Left forelimb (tissue), 1 donor: Measurements from ENCODE around the gene ATRNL1.
A peak's percentile ranks its signal among the peaks of the same experiment; 100 is the strongest.

Experiments used
- DNase-seq: peaks from one replicate; pipeline ENCODE4 v3.0.0-alpha.2; 2018; ENCODE audit warnings: low spot score

ATRNL1 gene

GRCh38 chr10:115951242-115951641, 858.1 kb downstream of the ATRNL1 start:
- no peak for DNase-seq

DNA sequence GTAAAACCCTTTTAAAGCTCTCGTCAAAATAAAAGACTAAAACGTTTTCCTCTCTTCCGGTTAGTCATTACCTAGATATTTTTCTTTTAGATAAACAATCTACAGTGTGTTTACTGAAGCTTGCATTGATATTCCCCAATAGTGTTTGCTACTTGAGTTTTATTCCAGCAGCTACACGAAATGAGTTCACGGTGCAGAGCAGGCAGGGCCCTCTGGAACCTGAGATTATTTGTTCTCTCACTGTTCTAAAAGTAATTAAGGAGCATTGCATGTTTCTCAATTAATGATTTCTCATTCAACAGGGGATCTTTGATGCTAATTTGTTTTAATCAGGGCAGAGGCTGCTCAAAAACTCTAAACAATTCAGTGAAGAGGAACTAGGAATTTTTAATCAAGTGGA, 860.1 kb downstream of the ATRNL1 start:
- no peak for DNase-seq

GRCh38 chr10:115953968-115954367, 860.8 kb downstream of the ATRNL1 start:
- DNase-seq: no peak

DNA sequence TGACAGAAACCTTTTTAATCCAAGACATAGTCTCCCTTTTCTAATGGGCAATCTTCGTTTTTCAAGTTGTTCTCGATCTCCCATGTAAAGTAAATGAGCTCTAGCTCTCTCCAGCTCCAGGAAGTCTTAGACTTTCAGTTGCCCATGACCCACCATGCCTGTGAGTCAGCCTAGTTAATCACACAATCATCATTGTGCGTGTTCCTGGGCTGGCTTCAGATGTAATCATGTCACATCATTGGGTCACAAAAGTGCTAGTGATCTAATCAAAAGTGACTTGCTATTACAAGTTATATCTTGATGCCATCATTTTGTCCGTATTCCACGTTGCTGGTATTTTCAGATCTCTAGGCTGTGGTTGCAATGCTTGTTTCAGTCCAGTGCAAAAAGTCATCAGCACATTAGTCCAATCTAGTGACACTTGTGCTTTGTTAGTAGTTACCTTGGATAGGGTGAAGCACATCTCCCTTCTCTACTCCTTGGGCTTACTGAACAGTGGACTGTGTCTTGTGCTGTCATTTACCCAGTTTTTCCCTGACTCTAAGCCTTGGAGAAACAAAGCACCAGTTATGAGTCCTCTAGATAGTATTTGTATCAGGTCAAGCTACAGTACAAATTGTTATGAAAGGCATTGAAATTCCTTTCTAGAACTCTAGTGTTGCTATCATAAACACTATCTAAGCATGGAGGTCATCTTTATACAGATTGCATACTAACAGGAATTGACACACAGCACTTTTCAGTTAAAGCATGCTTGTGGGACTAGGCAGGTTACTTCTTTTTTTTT, 863.3 kb downstream of the ATRNL1 start:
- no peak for DNase-seq

- no peak for DNase-seq
Measured at GRCh38 chr10:115957012-115957399, 863.8 kb downstream of the ATRNL1 start.

DNA sequence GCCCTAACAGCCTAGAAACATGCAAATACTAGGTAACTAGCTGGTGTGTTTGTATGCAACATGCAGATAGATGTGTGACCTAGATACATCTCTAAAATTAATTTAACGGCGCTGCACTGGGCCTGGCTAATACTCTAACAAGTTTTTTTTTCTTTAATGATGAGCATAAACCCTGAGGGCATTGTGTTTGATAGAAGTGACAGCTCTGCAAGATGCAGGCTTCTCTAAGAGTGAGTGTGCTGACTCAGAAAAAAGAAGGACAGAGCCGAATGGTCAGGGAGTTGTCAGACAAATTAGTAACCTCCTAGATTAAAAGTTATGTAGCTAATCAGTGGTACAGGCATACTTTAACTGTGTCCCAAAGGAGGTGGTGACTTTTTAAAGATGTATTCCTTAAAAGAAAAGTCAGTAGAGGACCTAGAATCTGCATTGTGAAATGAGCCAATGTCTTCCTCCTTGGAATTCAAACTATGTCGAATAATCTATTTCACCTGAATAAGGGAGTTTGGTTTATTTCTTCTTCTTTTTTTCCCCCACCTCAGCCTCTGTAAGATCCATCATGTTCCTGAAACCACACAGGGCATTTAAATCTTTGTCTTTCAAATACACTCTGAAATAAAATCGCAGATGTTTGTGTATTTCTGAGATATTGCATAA, 864.7 kb downstream of the ATRNL1 start:
- no peak for DNase-seq

DNA sequence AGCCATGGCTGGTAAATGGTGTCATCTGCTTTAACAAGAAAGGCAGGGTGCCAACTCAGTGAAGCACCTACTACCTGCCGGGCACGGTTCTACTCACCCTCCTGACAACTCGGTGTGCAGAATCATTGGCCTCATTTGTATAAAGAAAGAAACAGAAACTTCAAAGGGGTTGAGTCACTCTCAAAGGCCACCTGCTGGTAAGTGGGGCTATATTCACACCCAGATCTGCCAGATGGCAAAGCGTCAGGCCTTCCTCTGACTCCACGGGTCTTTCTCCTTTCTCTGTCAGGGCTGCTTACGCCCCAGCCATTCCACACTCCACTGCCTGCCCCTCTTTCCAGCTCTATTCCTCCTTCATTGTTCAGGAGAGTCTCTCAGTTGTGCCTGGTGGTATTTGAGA, 870.7 kb downstream of the ATRNL1 start:
- no peak for DNase-seq

- no peak for DNase-seq
Measured at GRCh38 chr10:115964827-115965226, 871.7 kb downstream of the ATRNL1 start.

GRCh38 chr10:115965376-115965775, 872.2 kb downstream of the ATRNL1 start:
- DNase-seq: no peak

GRCh38 chr10:115968236-115968635, 875.1 kb downstream of the ATRNL1 start:
- peak; percentile 12 for DNase-seq

DNA sequence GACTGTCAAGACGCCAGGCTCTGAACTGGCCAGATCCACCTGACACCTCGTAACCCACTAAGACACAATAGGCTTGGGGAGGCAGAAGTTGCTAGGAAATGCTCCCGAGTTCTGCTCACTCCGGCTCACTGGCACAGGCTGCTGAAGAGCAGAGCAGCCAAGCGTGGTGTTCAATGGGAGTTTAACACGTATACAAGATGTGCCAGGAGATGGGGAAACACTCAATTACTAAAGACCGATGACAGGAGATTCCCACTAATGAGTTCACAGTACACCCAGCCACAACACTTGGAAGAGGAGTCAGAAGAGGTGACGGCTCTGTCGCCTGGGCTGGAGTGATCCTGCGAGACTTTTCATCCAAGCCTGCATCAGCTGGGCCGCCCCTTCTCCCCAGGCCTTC, 876.4 kb downstream of the ATRNL1 start:
- peak; percentile 30 for DNase-seq

DNA sequence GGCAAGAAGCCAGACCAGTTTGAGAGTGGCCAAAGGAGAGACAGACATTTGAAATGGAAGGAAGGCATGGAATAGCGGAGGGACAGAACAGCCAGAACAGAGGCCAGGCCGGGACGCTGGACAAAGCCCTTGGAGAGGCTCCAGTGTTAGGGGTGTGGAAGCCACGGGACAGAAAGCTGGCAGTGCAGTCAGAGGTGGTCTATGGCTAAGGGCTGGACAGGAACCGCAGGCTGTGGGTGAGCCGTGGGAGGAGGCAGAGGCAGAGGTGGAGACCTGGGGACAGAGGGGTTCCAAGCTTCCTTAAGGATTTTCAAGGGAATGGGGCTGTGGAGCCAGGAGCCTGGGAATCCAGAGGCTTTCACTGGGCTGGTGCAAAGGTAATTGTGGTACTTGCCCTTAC, 878.8 kb downstream of the ATRNL1 start:
- DNase-seq: peak; percentile 53

GRCh38 chr10:115972426-115972825, 879.3 kb downstream of the ATRNL1 start:
- DNase-seq: peak; percentile 49

- peak; percentile 63 for DNase-seq
Measured at GRCh38 chr10:115974351-115974750, 881.2 kb downstream of the ATRNL1 start.

DNA sequence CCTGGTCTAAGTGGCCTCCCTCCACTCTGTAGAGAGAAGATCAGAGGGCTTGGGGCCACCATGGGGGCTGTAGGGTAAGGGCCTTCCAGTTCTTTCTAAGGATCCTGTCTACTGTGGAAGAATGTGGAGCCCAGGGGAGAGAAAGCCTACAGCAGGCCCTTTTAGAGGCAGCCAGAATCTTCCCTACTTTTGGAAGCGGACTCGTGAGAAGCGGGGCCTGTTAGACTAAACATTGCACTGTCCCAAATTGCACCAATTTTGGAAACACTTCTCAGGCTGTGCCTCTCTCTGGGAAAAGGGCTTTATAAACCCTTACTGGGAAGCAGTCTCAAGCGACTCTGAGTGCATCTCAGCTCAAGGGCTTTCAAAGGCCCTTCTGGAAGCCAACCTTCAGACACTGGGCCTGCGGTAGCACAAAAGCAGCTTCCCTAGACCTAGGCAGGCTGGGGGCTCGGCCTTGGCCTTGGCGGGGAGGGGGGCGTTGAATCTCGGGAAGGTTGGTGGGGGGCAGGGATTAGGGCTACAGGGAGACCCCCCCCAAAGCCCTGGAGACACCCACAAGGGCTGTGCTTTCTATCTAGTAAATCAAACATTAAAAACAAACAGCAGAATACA, 881.8 kb downstream of the ATRNL1 start:
- peak; percentile 46 for DNase-seq

- DNase-seq: peak; percentile 14
Measured at GRCh38 chr10:115975506-115975905, 882.3 kb downstream of the ATRNL1 start.

GRCh38 chr10:115976342-115976741, 883.2 kb downstream of the ATRNL1 start:
- DNase-seq: peak; percentile 9

GRCh38 chr10:115977855-115978254, 884.7 kb downstream of the ATRNL1 start:
- peak; percentile 20 for DNase-seq

DNA sequence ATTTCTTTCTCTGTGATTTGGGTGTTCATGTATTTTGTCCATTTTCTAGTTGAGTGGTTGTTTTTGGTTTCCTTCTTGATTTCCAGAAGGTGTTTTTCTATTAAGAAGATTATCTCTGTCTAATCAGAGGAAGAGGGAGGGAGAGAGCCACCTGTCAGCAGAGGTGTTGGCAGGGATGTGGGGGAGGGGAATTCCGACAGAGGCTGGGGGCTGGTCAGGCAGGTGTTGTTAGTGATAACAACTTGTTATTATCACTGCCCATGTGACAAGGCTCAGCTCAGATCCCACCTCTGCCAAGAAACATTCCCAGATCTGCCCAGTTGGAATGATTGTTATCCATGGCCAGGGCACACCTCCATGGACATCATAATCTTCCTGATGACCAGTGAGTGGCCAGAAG, 886.4 kb downstream of the ATRNL1 start:
- DNase-seq: peak; percentile 34

GRCh38 chr10:115980470-115980869, 887.3 kb downstream of the ATRNL1 start:
- DNase-seq: peak; percentile 9

GRCh38 chr10:115981081-115981480, 887.9 kb downstream of the ATRNL1 start:
- DNase-seq: peak; percentile 40

DNA sequence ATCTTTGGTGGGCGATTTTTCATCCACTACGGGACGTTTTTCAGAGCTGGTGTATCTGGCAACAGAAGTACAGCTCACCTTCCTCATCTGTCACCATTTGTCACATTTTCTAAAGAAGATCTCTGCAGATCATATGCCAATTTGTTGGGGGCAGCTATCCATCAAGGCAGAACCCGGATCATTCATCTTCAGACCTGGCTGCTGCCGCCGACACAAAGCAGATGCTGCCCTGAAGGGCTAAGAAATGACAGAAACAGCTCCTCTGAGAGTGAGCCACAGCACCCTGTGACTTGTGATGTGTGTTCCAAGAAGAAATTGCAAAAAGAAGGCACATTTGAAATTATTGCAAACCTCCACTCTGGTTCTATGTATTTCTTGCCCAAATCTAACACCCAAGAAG, 888.9 kb downstream of the ATRNL1 start:
- DNase-seq: peak; percentile 12

DNA sequence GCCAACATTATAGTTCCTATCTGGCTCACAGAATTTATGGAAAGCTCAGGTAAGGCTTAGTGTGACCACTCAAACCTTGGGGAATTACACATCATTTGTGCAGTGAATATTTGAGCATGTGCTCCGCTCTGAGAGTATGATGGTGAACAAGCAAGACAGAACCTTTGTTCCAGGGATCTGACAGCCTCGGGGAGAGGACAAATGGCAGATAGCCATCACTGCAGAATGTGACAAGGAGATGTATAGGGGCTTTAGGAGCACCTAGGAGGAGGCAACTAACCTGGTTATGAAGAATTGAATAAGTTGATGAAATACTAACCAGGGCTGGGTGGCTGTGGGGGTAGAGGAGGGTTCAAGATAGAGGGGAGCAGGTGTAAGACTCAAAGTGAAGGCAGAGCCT, 889.4 kb downstream of the ATRNL1 start:
- no peak for DNase-seq
